HG03135 (cell line): Measurements from ENCODE around the gene CACNA1S.

Source experiments
- ATAC-seq: cut with Tn5 transposase; IDR thresholded peaks from one replicate; pipeline ENCODE4 v1.9.1; 2021; ENCODE audit warnings: mild to moderate bottlenecking, moderate library complexity; ENCODE audit not compliant: unreplicated experiment

CACNA1S gene

GRCh38 chr1:201096041-201096461 is 16.2 kb downstream of the CACNA1S start:
- peak; percentile 59 for ATAC-seq

GRCh38 chr1:201095581-201095980 is 16.6 kb downstream of the CACNA1S start:
- ATAC-seq: no peak

GRCh38 chr1:201094832-201095231 is 17.4 kb downstream of the CACNA1S start:
- ATAC-seq: no peak

- ATAC-seq: no peak
Measured at GRCh38 chr1:201093962-201094361, 18.3 kb downstream of the CACNA1S start.

GRCh38 chr1:201093561-201093960 is 18.7 kb downstream of the CACNA1S start:
- no peak for ATAC-seq

GRCh38 chr1:201092738-201093137 is 19.5 kb downstream of the CACNA1S start:
- no peak for ATAC-seq

- ATAC-seq: no peak
Measured at GRCh38 chr1:201091256-201091655, 21.0 kb downstream of the CACNA1S start.

- no peak for ATAC-seq
Measured at GRCh38 chr1:201090541-201090940, 21.7 kb downstream of the CACNA1S start.

GRCh38 chr1:201089596-201089995 is 22.6 kb downstream of the CACNA1S start:
- no peak for ATAC-seq

GRCh38 chr1:201088901-201089525 is 23.2 kb downstream of the CACNA1S start:
- no peak for ATAC-seq

GRCh38 chr1:201088395-201088794 is 23.8 kb downstream of the CACNA1S start:
- no peak for ATAC-seq

GRCh38 chr1:201085902-201086735 is 26.1 kb downstream of the CACNA1S start:
- ATAC-seq: no peak

- no peak for ATAC-seq
Measured at GRCh38 chr1:201084295-201084694, 27.9 kb downstream of the CACNA1S start.

- ATAC-seq: no peak
Measured at GRCh38 chr1:201083741-201084140, 28.5 kb downstream of the CACNA1S start.

GRCh38 chr1:201080135-201080534 is 32.1 kb downstream of the CACNA1S start:
- no peak for ATAC-seq

GRCh38 chr1:201077736-201078135 is 34.5 kb downstream of the CACNA1S start:
- ATAC-seq: no peak

GRCh38 chr1:201077116-201077515 is 35.1 kb downstream of the CACNA1S start:
- ATAC-seq: no peak

GRCh38 chr1:201076092-201076491 is 36.1 kb downstream of the CACNA1S start:
- ATAC-seq: no peak

- ATAC-seq: no peak
Measured at GRCh38 chr1:201074018-201074417, 38.2 kb downstream of the CACNA1S start.

GRCh38 chr1:201072922-201073321 is 39.3 kb downstream of the CACNA1S start:
- ATAC-seq: no peak

GRCh38 chr1:201072149-201072548 is 40.1 kb downstream of the CACNA1S start:
- no peak for ATAC-seq

GRCh38 chr1:201069636-201070035 is 42.6 kb downstream of the CACNA1S start:
- ATAC-seq: no peak
